Mammary epithelial cell (primary cell): ENCODE results near the gene BORCS5.

ENCODE experiments used
- EZH2 ChIP-seq: IDR thresholded peaks from 2 replicates; pipeline ENCODE4 v1.6.1; 2012; ENCODE audit warnings: low read length, inconsistent platforms, borderline replicate concordance
- TF ChIP-seq, protein P1 (sequence below), 2 donors: IDR thresholded peaks in 1 of 2; conservative IDR thresholded peaks in 1 of 2; 2 replicates each; pipeline ENCODE4 v1.5.1; 2011 to 2012; ENCODE audit warnings: inconsistent platforms in 2 of 2, low read length in 2 of 2, mild to moderate bottlenecking in 2 of 2, control low read depth in 1 of 2, low read depth in 1 of 2; ENCODE audit not compliant: insufficient read depth in 1 of 2; ENCODE audit errors: extremely low read depth in 1 of 2

DNA sequence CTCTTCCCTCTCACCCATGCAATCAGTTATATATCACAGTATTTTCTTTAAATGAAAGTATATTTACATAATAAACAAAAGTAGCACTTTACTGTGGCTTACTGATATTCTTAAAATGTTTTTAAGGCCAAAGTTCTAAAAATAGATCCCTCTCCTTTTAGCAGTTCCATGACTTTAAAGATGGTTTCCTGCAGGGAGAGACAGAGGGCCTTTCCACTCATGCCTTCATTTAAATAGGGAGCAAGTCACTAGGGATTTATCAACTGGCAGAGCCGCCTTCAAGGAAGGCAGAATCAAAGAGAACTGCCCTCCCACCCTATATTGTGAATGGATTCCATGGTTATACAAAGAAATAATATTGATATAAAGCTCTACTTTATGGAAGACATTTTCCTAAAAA lies 150.2 kb downstream of the BORCS5 start:
- TF ChIP-seq, protein P1, sequence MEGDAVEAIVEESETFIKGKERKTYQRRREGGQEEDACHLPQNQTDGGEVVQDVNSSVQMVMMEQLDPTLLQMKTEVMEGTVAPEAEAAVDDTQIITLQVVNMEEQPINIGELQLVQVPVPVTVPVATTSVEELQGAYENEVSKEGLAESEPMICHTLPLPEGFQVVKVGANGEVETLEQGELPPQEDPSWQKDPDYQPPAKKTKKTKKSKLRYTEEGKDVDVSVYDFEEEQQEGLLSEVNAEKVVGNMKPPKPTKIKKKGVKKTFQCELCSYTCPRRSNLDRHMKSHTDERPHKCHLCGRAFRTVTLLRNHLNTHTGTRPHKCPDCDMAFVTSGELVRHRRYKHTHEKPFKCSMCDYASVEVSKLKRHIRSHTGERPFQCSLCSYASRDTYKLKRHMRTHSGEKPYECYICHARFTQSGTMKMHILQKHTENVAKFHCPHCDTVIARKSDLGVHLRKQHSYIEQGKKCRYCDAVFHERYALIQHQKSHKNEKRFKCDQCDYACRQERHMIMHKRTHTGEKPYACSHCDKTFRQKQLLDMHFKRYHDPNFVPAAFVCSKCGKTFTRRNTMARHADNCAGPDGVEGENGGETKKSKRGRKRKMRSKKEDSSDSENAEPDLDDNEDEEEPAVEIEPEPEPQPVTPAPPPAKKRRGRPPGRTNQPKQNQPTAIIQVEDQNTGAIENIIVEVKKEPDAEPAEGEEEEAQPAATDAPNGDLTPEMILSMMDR (conservative IDR thresholded peaks at IDR 0.05 in 1 of 2, IDR thresholded peaks at IDR 0.05 in 1 of 2; ENCODE audit: extremely low read depth in 1 of 2, insufficient read depth in 1 of 2, low read depth in 1 of 2, low read length in 2 of 2) = no peak
- TF ChIP-seq EZH2 = no peak
